ENCODE measurements around the gene VEPH1.

DNA sequence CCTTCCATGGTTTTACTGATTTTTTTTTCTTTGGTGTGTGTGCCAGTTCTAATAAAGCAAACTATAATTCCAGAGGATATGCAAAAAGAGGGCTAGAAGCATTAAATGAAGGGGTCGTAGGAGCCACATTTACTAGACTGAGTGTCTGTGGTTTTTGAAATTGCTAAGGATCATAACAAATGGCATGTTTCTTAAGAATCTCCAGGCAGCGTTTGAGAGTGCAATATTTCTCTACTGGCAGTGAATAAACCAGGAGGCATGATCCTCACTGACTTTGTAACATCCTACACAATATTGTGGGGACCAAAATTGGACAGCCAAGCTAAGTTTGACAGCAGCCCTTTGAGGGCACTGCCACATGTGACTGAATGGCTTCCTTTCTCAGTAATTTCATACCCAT lies 227.4 kb downstream of the VEPH1 start:
- TF ChIP-seq EZH2 (IDR thresholded peaks at IDR 0.05; ENCODE audit: borderline replicate concordance, low read length) = no peak
- no peak for TF ChIP-seq CTCF (conservative IDR thresholded peaks at IDR 0.05 in 1 of 2, IDR thresholded peaks at IDR 0.05 in 1 of 2; ENCODE audit: extremely low read depth in 1 of 2, insufficient read depth in 1 of 2, low read depth in 1 of 2, low read length in 2 of 2)
